NCI-H1694 (cell line): Measurements from ENCODE around the gene PRKCB.
"Not testable (repeated sequence)": the region's sequence is repeated elsewhere in the genome, so short reads cannot be mapped to it uniquely, and the experiment has no call there.

Experiments used
- DNase-seq: peaks from one replicate; lab custom pipeline; 2025; lab: John Stamatoyannopoulos, UW

Gene PRKCB

DNA sequence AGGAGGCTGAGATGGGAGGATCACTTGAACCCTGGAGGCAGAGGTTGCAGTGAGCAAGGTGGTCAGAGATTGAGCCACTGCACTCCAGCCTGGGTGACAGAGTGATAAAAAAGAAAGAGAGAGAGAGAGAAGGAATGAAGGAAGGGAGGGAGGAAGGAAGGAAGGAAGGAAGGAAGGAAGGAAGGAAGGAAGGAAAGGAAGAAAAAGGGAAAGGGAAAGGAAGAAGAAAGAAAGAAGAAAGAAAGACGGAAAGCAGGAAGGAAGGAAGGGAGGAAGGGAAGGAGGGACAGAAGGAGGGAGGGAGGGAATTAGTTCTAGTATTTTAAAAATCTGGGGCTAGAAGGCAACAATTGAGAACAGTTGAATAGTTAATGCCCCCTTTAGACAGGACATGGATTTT lies 258.9 kb downstream of the PRKCB start:
- no peak for DNase-seq

DNA sequence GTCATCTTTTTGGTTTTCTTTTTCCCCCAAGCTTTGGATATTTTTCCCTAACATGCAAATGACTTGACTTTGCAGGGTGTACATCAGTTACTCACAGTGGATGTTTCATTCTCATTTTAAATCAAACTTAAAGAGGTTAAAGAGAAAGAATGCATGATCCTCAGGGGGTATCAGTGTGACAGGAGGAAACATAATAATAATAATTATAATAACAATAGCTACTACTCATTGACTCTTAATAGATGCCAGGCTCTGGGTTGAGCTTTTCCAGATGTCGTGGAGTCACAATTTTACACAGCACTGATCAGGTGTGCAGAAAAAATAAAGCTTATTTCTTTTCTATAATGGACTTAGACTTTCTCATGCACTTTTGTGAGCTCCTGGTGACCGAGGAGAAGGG lies 263.1 kb downstream of the PRKCB start:
- no peak for DNase-seq

DNA sequence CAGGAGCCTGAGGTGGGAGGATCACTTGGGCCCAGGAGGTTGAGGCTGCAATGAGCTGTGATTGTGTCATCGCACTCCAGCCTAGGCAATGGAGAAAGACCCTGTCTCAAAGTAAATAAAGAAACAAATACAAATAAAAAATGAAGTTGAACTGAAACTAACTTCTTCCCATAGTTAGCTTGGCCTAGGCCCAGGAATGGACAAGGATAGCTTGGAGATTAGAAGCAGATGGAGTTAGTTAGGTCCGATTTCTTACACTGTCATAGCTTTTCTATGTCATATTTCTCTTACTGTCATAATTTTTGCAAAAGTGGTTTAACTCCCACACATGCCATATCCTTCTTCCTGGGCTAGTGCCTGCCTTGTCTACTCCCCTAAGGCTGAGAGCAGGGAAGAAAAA lies 265.6 kb downstream of the PRKCB start:
- DNase-seq: no peak

DNA sequence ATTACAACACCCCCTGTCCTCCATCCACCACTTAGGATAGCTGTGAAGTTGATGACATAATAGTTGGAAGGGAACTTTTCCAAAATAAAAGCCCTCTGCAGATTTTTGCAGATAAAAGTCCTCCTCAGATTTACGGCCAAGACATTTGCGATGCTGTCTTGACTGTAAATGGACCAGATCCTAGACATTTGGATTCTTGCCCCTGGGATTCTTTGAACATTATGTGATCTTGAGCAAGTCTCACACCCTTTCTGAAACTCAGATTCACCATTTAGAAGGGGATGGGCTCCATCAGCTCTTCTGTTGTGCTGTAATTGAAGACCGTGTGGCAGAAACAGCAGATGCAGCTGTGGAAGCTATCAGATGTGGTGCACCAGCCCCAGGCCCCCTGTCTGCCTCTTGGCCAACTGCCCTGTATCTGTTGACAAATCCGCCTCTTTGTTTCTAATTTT lies 266.5 kb downstream of the PRKCB start:
- no peak for DNase-seq

DNA sequence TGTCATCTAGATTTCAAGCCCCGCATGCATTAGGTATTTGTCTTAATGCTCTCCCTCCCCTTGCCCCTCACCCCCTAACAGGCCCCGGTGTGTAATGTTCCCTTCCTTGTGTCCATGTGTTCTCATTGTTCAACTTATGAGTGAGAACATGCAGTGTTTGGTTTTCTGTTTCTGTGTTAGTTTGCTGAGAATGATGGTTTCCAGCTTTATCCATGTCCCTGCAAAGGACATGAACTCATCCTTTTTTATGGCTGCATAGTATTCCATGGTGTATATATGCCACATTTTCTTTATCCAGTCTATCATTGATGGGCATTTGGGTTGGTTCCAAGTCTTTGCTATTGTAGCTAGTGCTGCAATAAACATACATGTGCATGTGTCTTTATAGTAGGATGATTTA lies 269.7 kb downstream of the PRKCB start:
- DNase-seq: not testable (repeated sequence)

DNA sequence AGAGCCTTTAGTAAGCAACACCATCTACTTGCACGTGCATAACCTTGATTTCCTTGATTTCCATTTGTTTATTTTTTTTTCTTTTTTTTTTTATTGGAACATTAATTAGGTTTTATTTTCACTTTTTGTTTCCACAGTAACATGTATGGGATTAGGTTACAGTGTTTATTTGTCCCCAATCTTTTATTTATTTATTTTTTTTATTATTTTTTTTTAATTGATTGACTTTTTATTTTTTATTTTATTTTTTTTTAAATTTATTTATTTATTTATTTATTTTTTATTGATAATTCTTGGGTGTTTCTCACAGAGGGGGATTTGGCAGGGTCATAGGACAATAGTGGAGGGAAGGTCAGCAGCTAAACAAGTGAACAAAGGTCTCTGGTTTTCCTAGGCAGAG lies 272.3 kb downstream of the PRKCB start:
- not testable (repeated sequence) for DNase-seq

DNA sequence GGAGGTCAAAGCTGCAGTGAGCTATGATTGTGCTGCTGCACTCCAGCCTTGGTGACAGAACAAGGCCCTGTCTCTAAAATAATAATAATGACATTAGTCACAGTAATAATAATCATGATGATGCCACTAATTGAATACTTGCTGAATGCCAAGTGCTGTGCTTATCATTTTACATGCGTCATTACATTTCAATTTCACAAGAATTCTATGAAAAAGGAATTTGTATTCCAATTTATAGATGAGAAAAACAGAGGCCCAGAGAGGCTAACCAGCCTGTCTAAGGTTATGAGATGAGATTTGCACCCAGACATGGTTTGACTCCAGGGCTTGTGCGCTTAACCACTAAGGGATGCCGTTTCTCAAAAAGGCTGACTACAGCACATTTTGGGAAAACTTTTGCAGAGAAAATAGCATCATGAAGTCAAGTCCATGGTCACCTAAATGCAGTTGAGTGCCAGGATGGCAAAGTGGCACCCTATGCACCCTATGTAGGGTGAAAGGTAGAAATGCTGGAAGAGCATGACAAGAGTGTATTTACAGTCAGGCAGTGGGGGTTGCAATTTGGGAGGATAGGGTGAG lies 276.0 kb downstream of the PRKCB start:
- no peak for DNase-seq

DNA sequence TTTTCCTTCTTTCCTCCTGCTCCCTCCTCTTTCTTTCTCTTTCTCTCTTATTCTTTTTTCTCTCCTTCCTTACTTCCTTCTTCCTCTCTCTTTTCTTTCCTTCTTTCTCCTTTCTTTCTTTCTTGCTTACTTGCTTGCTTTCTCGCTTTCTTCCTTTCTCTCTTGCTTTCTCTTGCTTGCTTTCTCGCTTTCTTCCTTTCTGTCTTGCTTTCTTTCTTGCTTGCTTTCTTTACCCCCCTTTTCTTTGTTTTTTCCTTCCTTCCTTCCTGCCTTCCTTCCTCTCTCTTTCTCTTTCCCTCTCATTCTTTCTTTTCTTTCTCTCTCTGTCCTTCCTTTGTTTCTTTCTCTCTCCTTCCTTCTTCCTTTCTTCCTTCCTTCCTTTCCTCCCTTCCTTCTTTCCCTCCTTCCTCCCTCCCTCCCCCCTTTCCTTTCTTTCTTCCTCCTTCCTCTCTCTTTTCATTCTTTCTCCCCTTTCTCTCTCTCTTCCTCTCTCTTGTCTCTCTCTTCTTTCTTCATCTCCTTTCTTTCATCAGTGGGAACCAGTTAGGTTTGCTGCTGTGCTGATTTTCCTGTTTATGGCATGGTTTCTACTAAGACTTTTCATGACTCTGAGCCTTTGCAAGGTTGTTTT lies 277.4 kb downstream of the PRKCB start:
- DNase-seq: no peak

DNA sequence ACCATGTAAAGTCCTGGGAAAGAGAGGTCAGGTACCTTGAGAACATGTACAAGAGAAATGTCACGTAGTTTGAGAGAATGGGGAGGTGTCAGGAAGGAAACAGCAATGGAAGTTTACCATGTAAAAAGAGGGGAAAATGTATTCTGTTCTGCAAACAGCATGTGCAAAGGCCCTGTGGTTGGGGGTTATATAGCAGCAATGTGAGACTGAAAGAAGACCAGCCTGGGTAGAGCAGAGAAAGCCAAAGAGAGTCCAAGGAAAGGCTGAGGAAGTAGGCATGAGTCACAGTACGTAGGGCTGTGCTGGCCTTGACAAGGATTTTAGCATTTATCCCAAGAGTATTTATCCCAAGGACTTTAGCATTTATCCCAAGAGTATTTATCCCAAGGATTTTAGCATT lies 279.1 kb downstream of the PRKCB start:
- no peak for DNase-seq

DNA sequence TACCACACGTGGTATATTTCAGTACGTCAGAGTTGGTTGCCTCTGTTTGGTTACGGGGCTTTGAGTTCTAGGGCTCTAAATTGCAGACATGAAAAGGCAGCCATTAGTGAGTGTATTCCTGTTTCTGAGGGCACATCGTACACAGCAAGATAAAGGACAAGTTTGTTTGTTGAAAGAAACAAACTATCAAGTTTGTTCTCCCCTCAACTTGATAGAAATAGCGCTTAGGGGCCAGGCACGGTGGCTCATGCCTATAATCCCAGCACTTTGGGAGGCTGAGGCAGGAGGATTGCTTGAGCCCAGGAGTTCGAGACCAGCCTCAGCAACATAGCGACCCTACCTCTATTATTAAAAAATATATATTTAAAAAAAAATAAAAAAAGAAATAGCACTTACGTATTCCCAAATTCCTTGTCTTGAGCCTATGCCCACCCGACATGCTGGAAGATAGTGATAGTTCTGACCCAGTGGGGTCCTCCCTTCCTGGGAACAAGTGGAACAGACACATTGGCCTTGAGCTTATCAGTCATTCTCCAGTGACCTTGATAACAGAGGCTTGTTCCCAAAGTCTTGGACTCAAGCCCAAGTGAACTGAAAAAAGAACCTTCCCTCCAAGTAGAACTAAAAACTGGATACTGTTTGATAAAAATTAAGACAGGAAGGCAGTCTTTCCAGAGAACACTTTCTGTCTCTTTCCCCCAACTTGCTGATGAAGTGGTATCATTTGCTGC lies 280.4 kb downstream of the PRKCB start:
- DNase-seq: no peak

DNA sequence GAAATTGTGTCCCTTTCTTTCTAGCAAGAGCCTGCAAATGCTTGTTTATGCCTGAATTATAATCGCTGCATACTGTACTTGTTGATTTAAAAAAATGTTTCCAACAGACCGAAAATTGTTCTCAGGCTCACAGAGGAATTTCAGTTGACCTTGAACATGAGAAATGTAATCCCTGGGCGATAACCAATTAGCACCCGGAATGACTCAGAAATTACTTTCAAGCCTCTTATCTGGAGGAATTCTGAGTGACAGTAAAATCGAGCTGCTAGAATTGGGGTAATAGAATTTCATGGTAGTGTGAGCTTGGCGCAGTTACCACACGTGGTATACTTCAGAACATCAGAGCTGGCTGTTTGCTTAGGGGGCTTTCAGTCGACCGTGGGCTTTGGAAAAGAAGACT lies 281.2 kb downstream of the PRKCB start:
- no peak for DNase-seq

DNA sequence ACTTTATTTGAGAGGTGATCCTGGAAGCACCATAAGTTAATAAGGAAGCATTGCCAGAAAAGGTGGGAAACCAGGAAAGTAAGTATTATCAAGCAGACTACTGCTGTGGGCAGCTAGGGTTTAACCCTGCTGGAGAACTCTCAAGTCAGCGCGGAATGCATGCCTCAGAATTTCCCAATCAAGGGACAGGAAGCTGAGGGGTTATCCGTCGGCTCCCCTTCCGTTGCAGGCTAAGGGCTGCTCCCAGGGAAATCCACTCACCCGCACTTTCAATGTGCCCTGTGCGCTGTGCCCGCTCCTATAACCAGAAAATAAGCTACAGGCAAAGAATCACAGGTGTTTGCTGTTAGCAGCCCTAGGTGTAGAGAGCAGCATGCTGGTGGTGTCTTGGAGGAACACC lies 281.9 kb downstream of the PRKCB start:
- no peak for DNase-seq

DNA sequence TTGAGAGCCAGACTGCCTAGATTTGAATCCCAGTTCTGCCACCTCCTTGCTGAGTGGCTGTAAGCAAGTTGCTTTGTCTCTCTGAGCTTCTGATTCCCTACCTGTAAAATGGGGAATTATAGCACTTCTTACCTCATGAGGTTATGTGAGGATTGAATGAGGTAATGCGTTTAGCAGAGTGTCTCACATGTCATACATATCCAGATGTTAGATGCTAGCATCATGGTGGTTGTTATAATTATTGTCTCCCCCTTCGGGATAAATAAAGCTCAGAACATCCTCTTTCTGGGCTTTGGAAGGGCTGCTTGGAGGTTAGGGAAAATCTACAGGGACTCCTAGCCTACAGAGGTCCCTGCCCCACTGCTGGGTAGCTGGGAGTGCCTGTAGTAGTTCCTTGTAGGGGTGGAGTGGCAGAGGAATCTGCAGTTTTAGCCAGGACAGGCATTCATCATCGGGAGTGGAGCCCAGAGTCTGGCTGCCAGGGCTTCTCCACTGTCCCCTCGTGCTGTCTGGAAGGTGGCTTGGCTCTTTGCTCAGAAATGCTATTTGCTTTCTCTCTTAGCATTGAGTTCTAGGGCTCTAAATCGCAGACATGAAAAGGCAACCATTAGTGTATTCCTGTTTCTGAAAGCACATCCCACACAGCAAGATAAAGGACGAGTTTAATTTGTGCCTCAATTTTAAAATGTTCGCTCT lies 282.5 kb downstream of the PRKCB start:
- no peak for DNase-seq

DNA sequence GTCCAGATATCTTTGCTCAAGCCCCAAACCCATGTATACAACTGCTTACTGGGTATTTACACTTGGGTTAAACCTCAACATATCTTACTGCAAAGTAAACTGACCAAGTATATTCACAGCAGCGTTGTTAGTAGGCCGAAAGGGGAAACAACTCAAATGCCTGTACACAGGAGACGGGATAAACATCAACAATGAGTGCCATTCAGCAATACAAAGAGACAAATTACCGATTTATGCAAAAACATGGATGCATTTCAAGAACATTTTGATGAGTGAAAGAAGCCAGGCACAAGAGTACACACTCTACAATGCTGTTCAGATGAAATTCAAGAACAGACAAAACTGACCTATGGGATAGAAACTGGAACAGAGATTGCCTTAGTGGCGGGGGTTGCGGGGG lies 284.0 kb downstream of the PRKCB start:
- DNase-seq: no peak

DNA sequence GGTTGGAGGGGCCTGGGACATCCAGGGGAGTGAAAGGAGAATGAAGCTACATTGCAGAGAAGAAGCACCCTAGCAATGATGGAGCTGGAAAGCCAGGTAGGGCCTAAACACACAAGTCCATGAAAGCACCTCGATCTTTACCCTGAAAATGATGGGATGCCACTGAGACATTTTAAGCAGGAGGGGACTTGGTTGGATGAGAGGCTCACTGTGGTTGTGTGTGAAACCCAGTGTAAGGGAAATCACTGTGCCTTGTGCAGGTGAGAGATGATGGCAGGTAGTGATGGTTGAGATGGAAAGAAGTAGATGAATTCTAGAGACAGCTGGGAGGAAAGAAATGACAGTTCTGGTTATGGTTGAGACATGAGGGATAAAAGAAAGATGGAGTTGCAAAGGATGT lies 287.5 kb downstream of the PRKCB start:
- no peak for DNase-seq

DNA sequence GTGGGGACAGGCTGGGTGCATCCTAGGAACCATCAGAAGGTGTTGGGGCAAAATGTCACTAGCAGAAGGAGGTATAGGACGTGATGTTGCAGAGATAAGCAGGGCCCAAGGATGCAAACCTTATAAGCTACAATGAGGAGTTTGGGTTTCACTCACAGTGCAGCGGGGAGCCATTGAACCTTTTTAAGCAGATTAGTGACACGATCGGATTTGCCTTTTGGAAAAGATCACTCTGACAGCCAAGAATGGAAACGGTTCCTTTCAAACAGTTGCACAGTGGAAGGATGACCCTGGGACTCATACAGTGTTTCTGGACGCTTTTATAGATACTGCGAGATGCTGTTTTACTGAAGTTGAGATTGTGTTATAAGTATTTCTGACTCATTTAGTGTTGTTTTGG lies 288.5 kb downstream of the PRKCB start:
- no peak for DNase-seq

DNA sequence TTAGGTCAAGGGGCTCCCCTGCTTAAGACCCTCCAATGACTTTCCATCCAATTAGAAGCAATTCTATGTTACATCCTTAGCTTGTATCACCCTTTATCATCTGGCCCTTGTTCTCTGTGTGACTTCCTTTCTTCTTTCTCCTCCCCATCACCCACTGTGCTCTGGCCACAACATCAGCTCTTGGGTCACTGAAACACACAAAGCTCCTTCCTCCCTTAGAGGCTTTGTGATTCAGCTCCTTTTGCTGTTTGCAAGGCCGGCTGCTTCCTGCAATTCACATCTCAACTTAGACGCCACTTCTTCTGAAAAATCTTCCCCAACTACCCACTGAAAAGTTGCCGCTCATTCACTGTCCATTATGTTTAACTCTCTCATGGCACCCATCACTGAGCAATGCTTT lies 289.4 kb downstream of the PRKCB start:
- no peak for DNase-seq

DNA sequence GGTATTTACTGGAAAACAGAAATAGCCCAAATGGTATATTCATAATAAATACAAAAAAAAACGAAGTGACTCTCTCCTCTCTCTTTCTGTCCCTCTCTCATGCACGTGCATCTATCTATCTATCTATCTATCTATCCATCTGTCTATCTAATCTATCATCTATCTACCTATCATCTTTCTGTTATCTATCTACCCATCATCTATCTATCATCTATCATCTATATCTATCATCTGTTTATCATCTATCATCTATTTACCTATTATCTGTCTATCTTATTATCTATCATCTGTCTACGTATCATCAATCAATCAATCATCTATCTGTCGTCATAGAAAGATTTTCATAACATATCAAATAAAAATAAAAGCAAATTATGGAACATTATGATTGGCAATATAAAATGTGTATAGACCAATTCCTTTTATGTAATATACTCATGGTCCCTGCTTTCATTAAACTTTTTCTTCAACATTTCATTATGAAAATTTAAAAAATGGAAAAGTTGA lies 293.7 kb downstream of the PRKCB start:
- DNase-seq: no peak

DNA sequence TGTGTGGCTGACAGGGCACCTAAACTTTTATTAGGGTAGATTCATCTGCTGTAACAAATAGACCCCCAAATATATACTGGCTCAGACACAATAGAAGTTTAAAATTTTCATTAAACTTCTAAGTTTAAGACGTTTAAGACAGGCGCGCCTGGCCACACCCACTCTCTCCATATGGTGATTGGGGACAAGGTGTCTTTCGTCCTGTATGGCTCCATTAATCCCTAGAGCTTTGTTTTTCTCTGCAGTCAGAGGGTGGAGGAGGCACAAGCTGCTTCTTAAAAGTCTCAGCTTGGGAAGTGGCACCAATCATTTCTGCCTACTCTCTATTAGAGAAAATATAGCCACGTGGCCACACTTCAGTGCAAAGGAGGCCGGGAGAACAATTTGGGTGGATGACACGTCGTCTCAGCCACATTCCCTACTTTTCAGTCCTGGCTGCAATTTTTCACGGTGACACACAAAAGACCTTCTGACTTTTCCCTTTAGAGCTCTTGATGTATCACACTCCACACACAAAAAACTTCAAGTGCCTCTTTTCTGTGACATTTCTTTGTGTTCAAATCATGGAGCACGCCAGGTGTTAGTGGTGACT lies 294.8 kb downstream of the PRKCB start:
- no peak for DNase-seq

DNA sequence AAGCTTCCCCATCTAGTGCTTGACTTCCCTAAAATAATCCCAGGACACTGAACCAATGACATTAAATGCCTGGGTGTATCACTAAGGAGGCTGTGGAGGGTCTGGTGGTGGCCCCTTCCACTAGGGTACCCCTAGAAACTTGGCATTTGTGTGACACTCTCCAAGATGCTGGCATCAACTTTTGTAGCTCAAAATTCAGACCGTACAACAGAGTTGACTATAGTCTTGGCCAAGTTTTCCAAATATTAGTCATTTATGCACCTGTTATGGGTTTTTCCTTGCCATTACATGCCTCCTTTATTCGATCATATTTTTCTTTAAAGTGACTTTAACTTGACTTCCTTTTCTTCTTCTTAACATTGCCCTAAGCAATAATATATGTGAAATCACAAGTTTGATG lies 295.5 kb downstream of the PRKCB start:
- no peak for DNase-seq

DNA sequence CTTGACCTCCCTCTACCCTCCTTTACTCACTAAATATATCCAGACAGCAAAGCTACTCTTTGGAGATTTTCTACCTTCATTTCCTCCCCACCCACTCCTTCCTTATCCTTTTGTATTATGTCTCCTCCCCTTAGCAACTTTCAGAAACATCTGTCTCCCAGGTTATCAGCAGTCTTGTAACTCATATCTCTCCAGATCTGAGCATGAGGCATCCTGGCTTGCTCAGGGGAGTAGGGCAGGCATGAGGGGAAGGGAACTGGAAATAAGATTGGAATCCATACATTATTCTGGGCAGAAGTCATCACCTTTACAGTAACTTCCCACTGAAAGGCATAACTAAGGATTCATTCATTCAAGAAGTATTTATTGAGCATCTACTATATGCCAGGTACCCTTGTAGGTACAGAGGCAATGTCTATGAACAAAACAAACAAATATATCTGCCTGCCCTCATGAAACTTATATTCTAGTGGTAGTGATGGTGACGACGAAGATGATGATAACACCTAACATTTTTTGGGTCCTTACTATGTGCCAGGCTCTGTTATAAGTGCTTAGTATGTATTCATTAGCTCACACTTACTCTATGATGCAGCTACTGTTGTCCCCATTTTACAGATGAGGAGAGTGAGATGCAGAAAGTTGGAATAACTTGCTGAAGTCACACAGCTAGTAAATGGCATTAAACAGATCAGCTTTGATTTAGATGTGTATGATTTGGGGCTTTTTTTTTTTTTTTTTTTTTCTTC lies 296.4 kb downstream of the PRKCB start:
- no peak for DNase-seq

DNA sequence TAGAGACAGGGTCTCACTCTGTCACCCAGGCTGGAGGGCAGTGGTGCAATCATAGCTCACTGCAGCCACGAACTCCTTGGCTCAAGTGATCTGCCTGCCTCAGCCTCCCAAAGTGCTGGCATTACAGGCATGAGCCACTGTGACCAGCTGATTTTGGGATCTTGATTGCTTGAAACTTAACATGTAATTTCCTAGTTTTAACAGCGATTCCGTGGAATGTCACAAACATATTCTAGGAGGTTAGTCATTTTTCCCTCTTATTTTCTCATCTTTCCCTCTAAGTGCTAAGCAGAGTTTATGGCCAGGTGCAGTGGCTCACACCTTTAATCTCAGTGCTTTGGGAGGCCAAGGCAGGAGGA lies 297.0 kb downstream of the PRKCB start:
- DNase-seq: no peak
